ENCODE measurements around the gene CD7. TPM values are rescaled to one million over a fixed set of nuclear protein-coding genes. Genes with fewer than 3 reads are reported as not detected.

CD7 gene
- total RNA-seq, 2 experiments from 2014 or later, result 286 to 320 TPM

DNA sequence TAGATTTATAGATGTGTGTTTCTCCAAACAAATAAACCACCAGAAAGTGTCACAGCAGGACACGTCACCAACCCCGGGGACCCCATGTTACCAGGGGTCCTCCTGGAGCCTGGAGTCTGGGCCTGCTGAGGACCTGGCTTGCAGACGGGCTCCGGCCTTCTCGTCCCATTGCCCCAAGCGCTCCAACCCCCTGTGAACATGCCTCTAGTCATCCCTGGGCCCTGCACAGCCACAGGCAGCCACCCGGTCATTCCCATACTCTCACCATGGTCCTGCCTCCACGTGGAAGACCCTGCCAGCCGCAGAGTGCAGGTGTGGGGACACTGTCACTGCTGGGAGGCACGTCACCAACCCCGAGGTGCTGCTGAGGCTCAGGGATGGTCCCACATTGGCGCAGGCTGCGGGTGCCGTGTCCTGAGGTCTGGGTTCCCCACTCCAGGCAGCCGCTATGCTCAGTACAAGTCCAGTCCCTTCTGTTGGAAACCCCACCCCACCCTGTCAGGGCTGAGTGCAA, 11.6 kb upstream of the CD7 start:
- no peak for ATAC-seq (ENCODE audit: low read depth)
- H3K4me3 Mint-ChIP-seq, result no peak overlapping the region
- POLR2A ChIA-PET, result no interaction called here

DNA sequence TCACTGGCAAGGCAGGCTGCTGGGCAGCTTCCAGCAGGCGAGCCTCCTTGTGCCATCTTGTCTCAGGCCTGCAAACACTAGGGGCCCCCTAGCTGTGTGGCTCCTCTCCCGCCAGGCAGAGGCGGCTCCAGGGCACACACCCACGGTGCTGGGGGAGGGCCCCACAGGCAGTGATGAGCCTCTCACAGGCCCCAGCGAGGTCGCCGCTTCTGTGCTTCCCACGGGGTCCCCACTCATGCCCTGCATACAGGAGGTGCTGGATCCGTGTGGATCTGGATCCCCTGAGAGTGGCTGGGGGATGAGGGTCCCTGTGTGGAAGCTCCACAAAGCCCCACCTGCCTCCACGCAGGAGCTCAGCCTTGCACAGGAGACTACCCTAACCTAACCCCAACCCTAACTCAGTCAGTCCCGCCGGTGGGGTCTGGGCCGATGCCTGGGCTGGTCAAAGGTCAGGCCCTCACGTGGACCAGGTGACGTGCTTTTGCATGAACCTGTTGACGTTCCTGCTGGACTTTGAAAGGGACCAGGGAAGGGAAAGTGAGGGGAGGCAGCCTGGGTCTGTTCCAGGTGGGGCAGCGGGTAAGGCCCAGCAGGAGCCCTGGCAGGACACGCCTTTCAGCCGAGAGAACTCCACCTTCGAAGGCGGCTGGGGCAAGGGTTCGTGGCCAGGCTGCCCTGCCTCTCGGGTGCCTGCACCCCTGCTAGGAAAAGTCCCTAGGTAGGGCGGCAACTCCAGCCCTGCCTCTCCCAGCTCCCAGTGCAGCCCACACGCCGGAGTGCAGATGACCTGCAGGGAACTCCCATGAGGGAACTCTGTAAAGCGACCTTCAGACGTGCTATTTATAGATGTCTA, 11.0 kb upstream of the CD7 start:
- Mint-ChIP-seq H3K4me1 (peaks cover 7% of the 10 kb centered on the region), H3K36me3 (no peaks in the 10 kb centered on the region), H3K4me3 (no peak overlapping the region), H3K27me3 (peaks cover 14% of the 10 kb centered on the region), H3K9me3 (no peaks in the 10 kb centered on the region), H3K27ac (no peak overlapping the region)
- POLR2A ChIA-PET, result no interaction called here
- ATAC-seq (ENCODE audit: low read depth), result no peak
- no peak for DNase-seq

More for the DNA sequence above, 11.6 kb upstream of the CD7 start:
- H3K4me1 Mint-ChIP-seq, result peaks cover 4% of the 10 kb centered on the region
- H3K27me3 Mint-ChIP-seq, result peaks cover 14% of the 10 kb centered on the region
- no peak overlapping the region for H3K27ac Mint-ChIP-seq
- H3K36me3 Mint-ChIP-seq, result no peaks in the 10 kb centered on the region
- no peaks in the 10 kb centered on the region for H3K9me3 Mint-ChIP-seq
- DNase-seq, result no peak

- Mint-ChIP-seq H3K27me3 (peaks cover 11% of the 10 kb centered on the region), H3K27ac (no peak overlapping the region), H3K9me3 (no peaks in the 10 kb centered on the region), H3K36me3 (no peaks in the 10 kb centered on the region), H3K4me3 (no peak overlapping the region), H3K4me1 (peaks cover 4% of the 10 kb centered on the region)
- DNase-seq (no peak), ATAC-seq (ENCODE audit: low read depth) (no peak)
- POLR2A ChIA-PET, result no interaction called here
Measured at GRCh38 chr17:82327757-82328140, 10.3 kb upstream of the CD7 start.

- Mint-ChIP-seq H3K9me3 (no peaks in the 10 kb centered on the region), H3K36me3 (no peaks in the 10 kb centered on the region), H3K27me3 (peaks cover 7% of the 10 kb centered on the region), H3K27ac (no peak overlapping the region), H3K4me3 (no peak overlapping the region), H3K4me1 (peaks cover 3% of the 10 kb centered on the region)
- POLR2A ChIA-PET, result no interaction called here
- ATAC-seq (ENCODE audit: low read depth) (no peak), DNase-seq (no peak)
Measured at GRCh38 chr17:82327289-82327688, 9.9 kb upstream of the CD7 start.

- ATAC-seq (ENCODE audit: low read depth) (no peak), DNase-seq (no peak)
- no peak overlapping the region for H3K4me3 Mint-ChIP-seq
- H3K27ac Mint-ChIP-seq, result no peak overlapping the region
- no peaks in the 10 kb centered on the region for H3K27me3 Mint-ChIP-seq
- POLR2A ChIA-PET, result interaction anchor here (0.6 to 1.0 kb wide), 2 partner anchors 8 to 12 kb away, joined by 3 to 6 read pairs; partner anchors contain the start of gene SECTM1
- H3K4me1 Mint-ChIP-seq, result peaks cover 6% of the 10 kb centered on the region
- H3K9me3 Mint-ChIP-seq, result no peaks in the 10 kb centered on the region
- H3K36me3 Mint-ChIP-seq, result no peaks in the 10 kb centered on the region
Measured at GRCh38 chr17:82325286-82326180, 8.1 kb upstream of the CD7 start.

- peaks cover 6% of the 10 kb centered on the region for H3K4me1 Mint-ChIP-seq
- H3K27me3 Mint-ChIP-seq, result no peaks in the 10 kb centered on the region
- no peak overlapping the region for H3K27ac Mint-ChIP-seq
- DNase-seq (no peak), ATAC-seq (ENCODE audit: low read depth) (no peak)
- POLR2A ChIA-PET, result interaction anchor here (0.6 to 1.0 kb wide), 2 partner anchors 9 to 11 kb away, joined by 3 to 6 read pairs; partner anchors contain the start of gene SECTM1
- H3K9me3 Mint-ChIP-seq, result no peaks in the 10 kb centered on the region
- no peak overlapping the region for H3K4me3 Mint-ChIP-seq
- no peaks in the 10 kb centered on the region for H3K36me3 Mint-ChIP-seq
Measured at GRCh38 chr17:82324566-82325285, 7.3 kb upstream of the CD7 start.

DNA sequence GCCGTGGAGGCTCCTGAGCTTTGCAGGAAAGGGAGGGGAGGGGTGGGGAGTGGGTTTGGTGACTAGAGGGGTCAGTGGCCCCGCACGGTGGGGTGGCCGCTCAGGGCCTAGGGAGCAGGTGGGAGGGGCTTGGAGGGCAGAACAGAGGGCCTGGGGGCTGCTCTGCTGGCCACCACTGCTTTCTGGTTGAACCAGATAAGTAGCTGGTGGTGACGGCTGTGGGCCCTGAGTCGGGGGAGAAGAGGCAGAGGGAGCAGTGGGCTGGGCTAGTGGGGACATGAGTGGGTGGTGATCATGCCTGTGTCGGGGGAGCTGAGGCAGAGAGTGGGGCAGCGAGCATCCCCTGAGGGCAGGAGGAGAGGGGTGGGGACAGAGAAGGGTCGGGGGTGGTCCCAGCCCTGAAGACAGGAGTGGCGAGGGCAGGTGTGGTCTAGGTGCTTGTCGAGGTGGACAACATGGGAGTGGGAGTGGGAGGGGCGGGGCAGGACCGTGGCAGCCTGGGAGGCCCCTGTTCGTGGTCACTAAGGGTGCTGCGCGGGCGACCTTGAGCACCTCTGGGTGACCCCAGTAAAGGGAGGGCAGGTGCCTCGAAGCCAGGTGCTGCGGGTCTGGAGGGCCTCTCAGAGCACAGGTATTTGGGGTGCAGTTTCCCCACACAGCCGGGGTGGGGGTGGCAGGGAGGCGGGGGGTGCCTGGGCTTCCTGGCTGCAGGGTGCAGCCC, 6.3 kb upstream of the CD7 start:
- Mint-ChIP-seq H3K36me3 (no peaks in the 10 kb centered on the region), H3K4me3 (no peak overlapping the region), H3K4me1 (peaks cover 6% of the 10 kb centered on the region), H3K9me3 (no peaks in the 10 kb centered on the region), H3K27ac (no peak overlapping the region), H3K27me3 (no peaks in the 10 kb centered on the region)
- DNase-seq (no peak), ATAC-seq (ENCODE audit: low read depth) (no peak)
- POLR2A ChIA-PET, result interaction anchor here (2.3 kb wide), 1 partner anchor 26 kb away, joined by 5 read pairs; no protein-coding TSS in a partner anchor

GRCh38 chr17:82322526-82323453, 5.4 kb upstream of the CD7 start:
- Mint-ChIP-seq H3K36me3 (no peaks in the 10 kb centered on the region), H3K4me3 (no peak overlapping the region), H3K4me1 (peaks cover 6% of the 10 kb centered on the region), H3K9me3 (no peaks in the 10 kb centered on the region), H3K27ac (no peak overlapping the region), H3K27me3 (no peaks in the 10 kb centered on the region)
- ATAC-seq (ENCODE audit: low read depth), result no peak
- POLR2A ChIA-PET, result interaction anchor here (2.3 kb wide), 1 partner anchor 25 kb away, joined by 5 read pairs; no protein-coding TSS in a partner anchor
- no peak for DNase-seq

GRCh38 chr17:82321947-82322466, 4.6 kb upstream of the CD7 start:
- Mint-ChIP-seq H3K36me3 (no peaks in the 10 kb centered on the region), H3K4me1 (peaks cover 6% of the 10 kb centered on the region), H3K27ac (peak overlapping the region; percentile 21), H3K9me3 (no peaks in the 10 kb centered on the region), H3K27me3 (no peaks in the 10 kb centered on the region), H3K4me3 (no peak overlapping the region)
- DNase-seq (no peak), ATAC-seq (ENCODE audit: low read depth) (no peak)
- POLR2A ChIA-PET, result interaction anchor here (1.1 to 2.3 kb wide), 2 partner anchors 19 to 24 kb away, joined by 5 read pairs; no protein-coding TSS in a partner anchor

DNA sequence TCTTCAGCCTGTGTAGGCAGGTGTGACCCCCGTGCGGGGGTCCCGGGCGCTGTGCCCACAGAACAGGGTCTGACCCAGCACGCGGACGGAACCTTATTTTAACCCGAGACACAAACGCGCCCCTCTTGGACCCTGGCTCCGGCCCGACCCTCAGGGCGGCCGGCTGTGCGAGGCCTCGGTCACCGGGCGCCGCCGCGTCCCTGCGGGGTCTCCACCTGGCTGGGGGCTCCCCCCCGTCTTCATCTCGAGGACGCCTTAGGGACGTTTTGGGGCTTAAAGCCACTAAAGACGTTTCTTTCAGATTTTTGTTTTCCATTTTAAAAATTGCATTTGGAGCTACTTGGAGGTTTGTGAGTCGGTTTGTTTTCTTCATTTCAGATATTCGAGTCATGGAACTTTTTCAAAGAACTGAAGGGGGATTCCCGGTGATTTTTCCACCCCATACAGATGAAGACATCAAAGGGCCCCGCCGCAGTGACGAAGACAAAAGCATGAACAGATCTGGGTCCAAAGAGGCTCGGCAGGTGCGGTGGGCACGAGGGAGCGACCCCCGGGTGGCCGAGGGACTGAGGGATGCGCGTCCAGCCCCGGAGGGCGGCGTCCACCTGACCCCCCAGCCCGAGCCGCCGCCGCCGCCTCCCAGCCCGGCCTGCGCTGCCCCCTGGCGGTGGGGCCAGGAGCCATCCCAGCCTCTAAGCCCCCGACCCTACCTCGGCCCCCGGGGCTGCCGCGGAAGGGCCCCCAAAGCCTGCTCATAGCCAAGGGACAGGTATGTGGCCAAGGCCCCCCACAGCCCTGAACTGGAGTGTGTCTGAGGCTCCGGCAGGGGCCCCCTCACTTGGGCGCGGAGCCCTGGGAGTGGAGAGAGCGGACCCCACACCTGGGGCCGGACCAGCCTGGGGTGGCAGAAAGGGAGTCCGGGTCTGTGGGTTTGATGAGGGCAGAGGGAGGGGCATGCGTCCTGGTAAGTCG, 3.8 kb upstream of the CD7 start:
- Mint-ChIP-seq H3K4me3 (peak overlapping the region; percentile 73), H3K9me3 (no peaks in the 10 kb centered on the region), H3K4me1 (peaks cover 6% of the 10 kb centered on the region), H3K27me3 (no peaks in the 10 kb centered on the region), H3K36me3 (no peaks in the 10 kb centered on the region), H3K27ac (peak overlapping the region; percentile 81)
- POLR2A ChIA-PET, result interaction anchor here (0.7 to 2.3 kb wide), 3 partner anchors 18 to 24 kb away, joined by 3 to 5 read pairs (median 5); no protein-coding TSS in a partner anchor
- DNase-seq (peak; percentile 87), ATAC-seq (ENCODE audit: low read depth) (peak; percentile 6)

Measured in activated naive CD8-positive, alpha-beta T cell treated with anti-CD3 and anti-CD28 coated beads, Interleukin-2, amount 10 ng/mL, durations not matched to agents 7 days and 5 days (primary cell).